ENCODE data around the gene THOC6.
"Not testable (repeated sequence)": the region's sequence is repeated elsewhere in the genome, so short reads cannot be mapped to it uniquely, and the experiment has no call there.

The THOC6 gene

GRCh38 chr16:3075946-3076345 is 52.1 kb downstream of the THOC6 start:
- not testable (repeated sequence) for DNase-seq

- DNase-seq = no peak
Measured at GRCh38 chr16:3076577-3076976, 52.7 kb downstream of the THOC6 start.

Measured in CD4-positive, alpha-beta T cell treated with Interleukin-17A for 1 hour (primary cell).